ENCODE results near the gene CDK14. TPM values are rescaled to one million over a fixed set of nuclear protein-coding genes. Genes with fewer than 3 reads are reported as not detected.

The CDK14 gene
- polyA plus RNA-seq, 3 donors: 1.7 to 2.5 (median 2.1) TPM

GRCh38 chr7:90599892-90600555 is 3.9 kb downstream of the CDK14 start:
- Histone ChIP-seq H3K9me3 (replicated peaks in 1 of 2; ENCODE audit: control insufficient read depth in 1 of 2, insufficient read depth in 1 of 2, low read length in 2 of 2) (no peaks in the 10 kb centered on the region), H3K36me3 (replicated peaks in 1 of 2; ENCODE audit: control insufficient read depth in 1 of 2, insufficient read depth in 2 of 2, low read length in 2 of 2) (peaks cover 0 to 6% of the 10 kb centered on the region in 2 donors), H3K79me2 (ENCODE audit: insufficient read depth, low read length) (peaks cover 72% of the 10 kb centered on the region), H3K4me1 (ENCODE audit: control insufficient read depth in 1 of 2, insufficient read depth in 2 of 2, low read length in 2 of 2) (peaks cover 40 to 57% of the 10 kb centered on the region in 2 donors), H3K4me2 (replicated peaks; ENCODE audit: extremely low read depth, low read length, poor library complexity, severe bottlenecking) (peak overlapping the region; percentile 49), H2AFZ (ENCODE audit: insufficient read depth, low read depth, low read length, poor library complexity, severe bottlenecking) (no peak overlapping the region), H4K20me1 (ENCODE audit: insufficient read depth, low read length) (no peaks in the 10 kb centered on the region), H3K27ac (ENCODE audit: low read depth in 1 of 2, low read length in 2 of 2) (peak overlapping the region in 1 of 2 donors; percentile 76), H3K4me3 (replicated peaks in 1 of 3; ENCODE audit: low read depth in 2 of 3, low read length in 3 of 3) (peak overlapping the region in 1 of 3 experiments; percentile 34), H3K9ac (ENCODE audit: insufficient read depth, low read length, poor library complexity, severe bottlenecking) (no peak overlapping the region), H3K27me3 (ENCODE audit: control insufficient read depth in 2 of 2, insufficient read depth in 2 of 2, low read length in 2 of 2) (peaks cover 0 to 6% of the 10 kb centered on the region in 2 donors)
- Mint-ChIP-seq H3K4me3 (peak overlapping the region in 1 of 2 donors; percentile 35), H3K27me3 (ENCODE audit: low read depth in 3 of 3) (peaks cover 3 to 7% (median 5%) of the 10 kb centered on the region in 3 donors), H3K4me1 (peaks cover 49% of the 10 kb centered on the region), H3K36me3 (peaks cover 0 to 2% of the 10 kb centered on the region in 2 donors), H3K9me3 (peaks cover 0 to 5% (median 0%) of the 10 kb centered on the region in 7 donors), H3K27ac (peak overlapping the region; percentile 85 to 92 (median 89))
- no peak for TF ChIP-seq CTCF (IDR thresholded peaks at IDR 0.05)
- intact Hi-C loops (cut with micrococcal nuclease): loop anchor here in 1 of 2 donors (2.0 kb wide), 1 partner anchor 21 kb away; no protein-coding TSS in a partner anchor
- DNase-seq: peak; percentile 71 to 92 (median 85)
- WGBS (ENCODE audit: insufficient coverage): no CpG with 5 or more reads among the region's 4 CpGs

- TF ChIP-seq CTCF (IDR thresholded peaks at IDR 0.05): no peak
- no peaks in the 10 kb centered on the region for H3K9me3 Mint-ChIP-seq
- no peak overlapping the region for H3K4me3 Mint-ChIP-seq
- H3K36me3 ChIP-seq (replicated peaks in 1 of 2; ENCODE audit: control insufficient read depth in 1 of 2, insufficient read depth in 2 of 2, low read length in 2 of 2): peaks cover 0 to 6% of the 10 kb centered on the region in 2 donors
- H3K4me3 ChIP-seq (replicated peaks in 1 of 3; ENCODE audit: low read depth in 2 of 3, low read length in 3 of 3): no peak overlapping the region
- H3K27me3 Mint-ChIP-seq (ENCODE audit: low read depth in 3 of 3): no peaks in the 10 kb centered on the region
- no peak overlapping the region for H3K4me2 ChIP-seq (replicated peaks; ENCODE audit: extremely low read depth, low read length, poor library complexity, severe bottlenecking)
- DNase-seq: no peak
- intact Hi-C loops (cut with micrococcal nuclease): no loop called here
- no peaks in the 10 kb centered on the region for H3K27me3 ChIP-seq (ENCODE audit: control insufficient read depth in 2 of 2, insufficient read depth in 2 of 2, low read length in 2 of 2)
- peaks cover 73% of the 10 kb centered on the region for H3K79me2 ChIP-seq (ENCODE audit: insufficient read depth, low read length)
- H4K20me1 ChIP-seq (ENCODE audit: insufficient read depth, low read length): no peaks in the 10 kb centered on the region
- peaks cover 28 to 44% of the 10 kb centered on the region in 2 donors for H3K4me1 ChIP-seq (ENCODE audit: control insufficient read depth in 1 of 2, insufficient read depth in 2 of 2, low read length in 2 of 2)
- H2AFZ ChIP-seq (ENCODE audit: insufficient read depth, low read depth, low read length, poor library complexity, severe bottlenecking): no peak overlapping the region
- H3K27ac Mint-ChIP-seq: no peak overlapping the region
- no peak overlapping the region for H3K9ac ChIP-seq (ENCODE audit: insufficient read depth, low read length, poor library complexity, severe bottlenecking)
- H3K27ac ChIP-seq (ENCODE audit: low read depth in 1 of 2, low read length in 2 of 2): no peak overlapping the region
- WGBS (ENCODE audit: insufficient coverage): no CpG with 5 or more reads among the region's 1 CpG
- H3K9me3 ChIP-seq (replicated peaks in 1 of 2; ENCODE audit: control insufficient read depth in 1 of 2, insufficient read depth in 1 of 2, low read length in 2 of 2): no peaks in the 10 kb centered on the region
- H3K4me1 Mint-ChIP-seq: peaks cover 40% of the 10 kb centered on the region
- H3K36me3 Mint-ChIP-seq: peaks cover 0 to 19% of the 10 kb centered on the region in 2 donors
Measured at GRCh38 chr7:90602303-90602702, 6.2 kb downstream of the CDK14 start.
